Fibroblast of gingiva (primary cell): ENCODE results near the gene BANF2.
"Not testable (repeated sequence)": the region's sequence is repeated elsewhere in the genome, so short reads cannot be mapped to it uniquely, and the experiment has no call there.

ENCODE experiments used
- DNase-seq: peaks from one replicate; pipeline ENCODE4 v3.0.0-alpha.2; 2011; ENCODE audit warnings: low read depth

BANF2 gene

GRCh38 chr20:17766226-17766625 is 66.5 kb downstream of the BANF2 start:
- DNase-seq: no peak

- no peak for DNase-seq
Observed at GRCh38 chr20:17767624-17768023, 67.9 kb downstream of the BANF2 start.

- no peak for DNase-seq
Observed at GRCh38 chr20:17768271-17768670, 68.5 kb downstream of the BANF2 start.

DNA sequence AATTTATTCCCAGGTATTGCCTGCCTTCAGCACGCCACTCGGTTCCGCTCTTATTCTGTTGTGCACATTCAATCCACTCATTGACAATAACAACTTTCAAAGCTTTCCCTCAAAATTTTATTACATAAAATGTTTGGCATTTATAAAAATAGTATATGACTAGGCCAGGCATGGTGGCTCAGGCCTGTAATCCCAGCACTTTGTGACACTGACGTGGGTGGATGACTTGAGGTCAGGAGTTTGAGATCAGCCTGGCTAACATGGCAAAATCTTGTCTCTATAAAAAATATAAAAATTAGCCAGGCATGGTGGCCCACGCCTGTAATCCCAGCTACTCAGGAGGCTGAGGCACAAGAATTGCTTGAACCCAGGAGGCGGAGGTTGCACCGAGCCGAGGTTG is 70.0 kb downstream of the BANF2 start:
- not testable (repeated sequence) for DNase-seq

- no peak for DNase-seq
Observed at GRCh38 chr20:17771206-17772004, 71.6 kb downstream of the BANF2 start.

- no peak for DNase-seq
Observed at GRCh38 chr20:17772005-17772343, 72.2 kb downstream of the BANF2 start.

DNA sequence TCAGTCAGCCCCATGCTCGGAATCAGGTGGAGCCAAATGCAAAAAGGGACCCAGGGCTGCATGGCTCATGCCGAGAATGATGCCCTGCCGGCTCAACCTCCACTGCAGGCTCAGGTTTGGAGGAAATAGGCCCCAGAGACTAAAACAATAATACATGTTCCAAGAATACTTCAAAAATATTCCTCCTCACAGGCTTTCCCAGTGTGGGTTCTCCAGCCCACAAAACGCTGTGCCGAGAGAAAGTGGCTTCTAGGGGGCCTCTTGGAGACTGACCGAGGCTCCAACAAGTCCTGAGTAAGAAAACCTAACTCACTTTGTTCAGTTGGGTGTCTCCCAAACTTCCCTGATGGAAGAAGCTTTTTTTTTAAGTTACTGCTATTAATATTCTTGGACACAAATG is 73.9 kb downstream of the BANF2 start:
- no peak for DNase-seq

- DNase-seq: no peak
Observed at GRCh38 chr20:17775600-17775999, 75.8 kb downstream of the BANF2 start.

DNA sequence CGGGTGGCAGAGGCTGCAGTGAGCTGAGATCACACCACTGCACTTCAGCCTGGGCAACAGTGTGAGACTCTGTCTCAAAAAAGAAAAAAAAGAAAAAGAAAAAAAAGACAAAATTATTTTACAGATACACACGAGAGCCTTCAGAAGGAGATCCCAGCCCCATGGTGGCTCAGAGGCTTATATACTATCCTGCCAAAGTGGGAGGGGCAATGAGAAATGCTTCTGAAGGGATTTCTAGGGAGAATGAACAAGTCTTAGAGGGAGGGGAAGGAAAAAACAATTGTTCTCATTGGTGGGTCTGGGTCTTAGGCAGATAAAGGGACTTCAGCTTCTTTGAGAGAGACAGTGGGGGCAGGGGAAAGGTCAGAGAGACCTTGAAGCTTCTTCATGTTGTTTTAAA is 76.8 kb downstream of the BANF2 start:
- no peak for DNase-seq

GRCh38 chr20:17779011-17779410 is 79.2 kb downstream of the BANF2 start:
- not testable (repeated sequence) for DNase-seq

GRCh38 chr20:17782768-17783167 is 83.0 kb downstream of the BANF2 start:
- DNase-seq: no peak

GRCh38 chr20:17783671-17784070 is 83.9 kb downstream of the BANF2 start:
- no peak for DNase-seq

- no peak for DNase-seq
Observed at GRCh38 chr20:17785007-17785406, 85.2 kb downstream of the BANF2 start.
